Erythroblast (primary cell): Measurements from ENCODE around the gene SLC1A3.

Experiments
- DNase-seq, 2 experiments: peaks; one replicate each; lab custom pipeline; 2025; lab: John Stamatoyannopoulos, UW
- GATA1 ChIP-seq: IDR thresholded peaks from 2 replicates; pipeline ENCODE4 v1.6.1; 2011; ENCODE audit warnings: low read depth, mild to moderate bottlenecking, control low read depth, low read length, moderate library complexity
- POLR2A ChIP-seq: IDR thresholded peaks from 2 replicates; pipeline ENCODE4 v1.6.1; 2011; ENCODE audit warnings: mild to moderate bottlenecking, low read length

Gene SLC1A3

GRCh38 chr5:36726317-36726716 lies 119.9 kb downstream of the SLC1A3 start:
- TF ChIP-seq GATA1, result no peak
- no peak for DNase-seq

DNA sequence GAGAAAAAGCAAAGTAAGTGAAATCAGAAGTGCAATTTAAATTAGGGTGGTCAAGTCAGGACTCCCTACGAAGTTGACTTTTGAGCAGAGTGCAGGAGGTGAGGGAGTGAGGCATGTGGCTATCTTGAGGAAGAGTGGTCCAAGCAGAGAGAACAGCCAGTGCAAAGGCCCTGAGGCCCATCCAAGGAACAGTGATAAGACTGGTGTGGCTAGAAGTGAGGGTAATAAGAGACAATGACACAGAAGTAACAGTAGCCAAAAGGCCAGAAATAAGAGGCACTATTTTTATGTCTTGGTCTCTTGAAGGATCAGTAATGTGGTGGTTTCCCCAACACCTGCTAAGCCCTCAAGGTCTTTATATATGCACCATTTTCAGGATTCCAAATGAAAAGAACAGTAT lies 120.4 kb downstream of the SLC1A3 start:
- no peak for TF ChIP-seq GATA1
- no peak for TF ChIP-seq POLR2A

DNA sequence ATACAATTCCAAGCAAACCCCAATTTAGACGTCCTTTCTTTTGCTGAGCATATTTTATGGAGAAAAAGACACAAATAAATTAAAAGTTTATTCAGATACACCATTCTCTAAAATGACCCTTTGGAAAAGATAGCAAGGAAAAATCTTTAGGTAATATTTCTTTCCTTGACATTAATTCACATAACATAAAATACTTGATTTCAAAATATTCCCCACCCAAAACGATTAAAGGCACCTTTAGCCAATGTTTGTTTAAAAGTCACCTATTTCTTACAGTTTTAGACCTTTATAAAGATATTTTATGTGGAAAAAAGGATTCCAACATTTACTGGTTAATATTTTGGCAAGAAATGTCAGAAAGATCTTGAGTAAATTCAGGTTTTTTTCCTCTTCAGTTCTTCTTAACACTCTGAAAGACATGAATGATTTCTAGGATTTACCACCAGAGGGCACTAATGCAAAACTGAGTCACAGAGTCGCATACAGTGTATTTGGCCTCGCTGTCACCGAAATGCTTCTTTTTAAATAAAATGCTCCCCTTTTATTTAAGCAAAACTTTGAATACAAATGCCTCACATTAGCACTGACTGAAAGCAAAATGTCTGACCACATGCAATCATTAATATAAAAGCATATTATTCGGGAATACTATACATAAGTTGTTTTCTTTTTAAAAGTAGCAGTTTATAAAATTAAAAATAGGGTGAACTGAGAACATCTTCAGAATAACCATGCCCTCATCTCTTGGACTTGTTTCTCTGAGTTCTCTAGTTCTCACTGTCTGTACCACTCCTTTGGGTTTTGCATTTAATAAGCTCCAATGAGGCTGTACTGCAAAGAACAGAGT lies 122.5 kb downstream of the SLC1A3 start:
- no peak for TF ChIP-seq GATA1
- peak; percentile 75 to 84 for DNase-seq

More for the DNA sequence above, 120.4 kb downstream of the SLC1A3 start:
- DNase-seq, result no peak

- TF ChIP-seq GATA1 (no peak), POLR2A (no peak)
These were observed 124.3 kb downstream of the SLC1A3 start for GRCh38 chr5:36730537-36731216.

DNA sequence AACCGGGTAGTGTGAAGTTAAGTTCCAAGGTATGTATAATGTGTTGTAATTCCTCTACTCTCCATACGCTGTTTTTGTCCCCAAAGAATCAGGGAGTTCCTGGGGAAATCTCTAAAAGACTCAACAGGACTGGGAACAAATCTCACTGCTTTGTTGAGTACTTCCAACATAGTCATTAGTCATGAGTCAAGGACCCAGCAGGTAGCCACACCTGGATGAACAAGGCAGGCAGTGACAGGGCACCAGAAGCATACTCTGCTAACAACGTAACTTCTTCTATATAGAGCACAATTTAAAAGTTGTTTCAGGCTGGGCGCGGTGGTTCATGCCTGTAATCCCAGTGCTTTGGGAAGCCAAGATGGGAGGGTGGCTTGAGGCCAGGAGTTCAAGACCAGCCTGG lies 126.8 kb downstream of the SLC1A3 start:
- DNase-seq, result no peak
- TF ChIP-seq GATA1 (no peak), POLR2A (no peak)

More at GRCh38 chr5:36730537-36731216, 124.3 kb downstream of the SLC1A3 start:
- DNase-seq, result no peak

DNA sequence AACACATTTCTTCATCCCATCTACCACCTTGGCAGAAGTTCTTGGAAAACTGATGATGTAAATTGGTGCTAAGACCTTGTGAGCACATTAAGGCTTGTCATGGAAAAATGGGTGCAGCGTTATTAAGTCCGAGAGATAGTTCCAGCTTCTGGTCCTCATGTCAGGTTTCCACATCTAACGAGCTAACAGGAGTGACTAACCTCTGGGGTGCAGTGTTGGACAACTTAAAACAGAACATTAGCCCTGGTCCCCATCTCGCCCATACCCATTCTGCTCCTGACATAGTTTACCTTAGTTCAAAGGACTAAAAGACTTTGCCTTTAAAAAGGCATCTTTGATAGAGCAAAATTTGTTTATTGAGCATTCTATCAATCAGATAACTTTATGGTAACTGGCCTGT lies 128.0 kb downstream of the SLC1A3 start:
- no peak for TF ChIP-seq POLR2A
- TF ChIP-seq GATA1, result no peak
- DNase-seq, result peak; percentile 60 to 74

DNA sequence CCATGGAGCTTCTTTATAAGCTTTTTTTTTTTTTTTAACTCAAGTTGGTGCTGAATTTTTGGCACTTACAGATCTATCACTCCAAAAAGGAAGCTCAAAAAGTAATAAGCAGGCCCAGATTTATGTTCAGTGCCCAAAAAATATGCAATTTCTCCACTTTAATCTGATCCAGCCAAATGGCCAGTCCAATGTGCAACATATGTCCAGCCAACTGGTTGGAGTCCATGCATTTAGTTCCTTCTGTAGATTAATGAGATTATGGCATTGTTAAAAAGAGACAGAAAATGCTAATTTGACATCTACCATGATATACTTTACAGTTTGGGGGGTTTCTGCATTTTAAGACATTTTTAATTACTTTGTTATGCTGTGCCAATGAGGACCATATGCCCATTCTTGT lies 129.5 kb downstream of the SLC1A3 start:
- TF ChIP-seq POLR2A (no peak), GATA1 (no peak)
- no peak for DNase-seq
